Heart left ventricle (tissue), 13 donors: ENCODE data around the gene CD40.

Experiments used
- CTCF ChIP-seq, 12 donors: fragments of 200-600 bp; sonication (generic) in 4 of 12; IDR thresholded peaks; one replicate each; pipeline versions ENCODE4 v1.5.0 to v1.8.0; 2018 to 2022; ENCODE audit warnings: antibody characterized with exemption in 12 of 12, mild to moderate bottlenecking in 5 of 12
- POLR2A ChIP-seq, 2 donors: fragments of 450-650 bp; IDR thresholded peaks; one replicate each; pipeline ENCODE4 v1.6.1; 2017; ENCODE audit warnings: antibody characterized with exemption in 2 of 2, mild to moderate bottlenecking in 2 of 2, moderate library complexity in 2 of 2
- donor health status: ischemic (EF 13 %, LVEDD 7.1; RV severe dilation, severe dysfunction).
- donor health status: DM: no; HTN: yes; CAD: no.
- donor health status: DM: no; HTN: no; CAD: no.
- donor health status: ischemic (EF 25% LVEDD 6.9; RV normal size, moderate dysfunction).
- donor health status: ischemic (EF 25% LVEDD 5.7; RV mildly dilated, moderate dysfunction).
- donor health status: ischemic (EF 35%, LVEDD 5.7; RV mildly dilated, moderate dysfunction).
- donor health status: nonischemic (EF 11% LVEDD 7.7; RV severe dilation, severe dysfunction).
- donor health status: DM: yes; HTN: yes; CAD: no.
- donor health status: PGD.
- donor health status: ischemic (EF 29% LVEDD 5.4; RV normal size, mild dysfunction).
- donor health status: nonischemic (EF 23%, LVEDD 6.1; RV moderate dilation, normal function).

DNA sequence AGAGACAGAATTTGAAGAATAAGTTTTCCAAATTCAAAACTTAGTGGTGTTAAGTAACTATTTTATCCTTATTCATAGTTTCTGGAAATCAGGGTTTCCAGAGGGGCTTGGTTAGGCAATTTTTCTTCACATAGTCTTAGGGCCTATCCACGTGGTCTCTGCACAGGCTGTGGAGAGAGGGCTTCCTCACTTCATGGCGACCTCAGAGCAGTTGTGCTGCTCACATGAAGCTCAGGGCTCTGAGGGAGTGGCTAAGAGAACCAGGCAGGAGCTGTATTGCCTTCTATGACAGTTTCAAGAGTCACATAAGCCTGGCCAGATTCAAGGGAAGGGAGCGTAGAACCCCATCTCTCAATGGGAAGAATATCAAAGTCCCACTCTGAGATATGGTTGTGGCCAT is 13.9 kb upstream of the CD40 start:
- no peak for TF ChIP-seq CTCF (IDR thresholded peaks at IDR 0.05)
- TF ChIP-seq POLR2A (IDR thresholded peaks at IDR 0.05) = no peak
